Heart right ventricle (tissue), 16 donors: ENCODE measurements around the gene CDK11B. TPM values are rescaled to one million over a fixed set of nuclear protein-coding genes. Genes with fewer than 3 reads are reported as not detected.
A peak's percentile ranks its signal among the peaks of the same experiment; 100 is the strongest.
"Not testable (repeated sequence)": the region's sequence is repeated elsewhere in the genome, so short reads cannot be mapped to it uniquely, and the experiment has no call there.

Experiments
- ATAC-seq, 8 donors: fragments of 200-7000 bp; cut with Tn5 transposase; one replicate each; pipeline ENCODE4 v1.9.1; 2020; ENCODE audit warnings: mild to moderate bottlenecking in 8 of 8, moderate library complexity in 8 of 8, moderate number of reproducible peaks in 1 of 8
- DNase-seq, 2 donors: peaks; one replicate each; pipeline ENCODE4 v3.0.0-alpha.2; 2020
- H3K27ac ChIP-seq, 10 donors: fragments of 200-600 bp; sonication (generic) in 2 of 10; one replicate each; pipeline versions ENCODE4 v1.5.0 to v1.8.0; 2020 to 2022; ENCODE audit warnings: mild to moderate bottlenecking in 3 of 10
- H3K27me3 ChIP-seq, 7 donors: fragments of 200-600 bp; one replicate each; pipeline ENCODE4 v1.8.0; 2021 to 2022; ENCODE audit warnings: mild to moderate bottlenecking in 2 of 7
- H3K36me3 ChIP-seq, 9 donors: fragments of 200-600 bp; sonication (generic) in 1 of 9; one replicate each; pipeline versions ENCODE4 v1.5.0 to v1.8.0; 2020 to 2022; ENCODE audit warnings: mild to moderate bottlenecking in 2 of 9
- H3K4me1 ChIP-seq, 9 donors: fragments of 200-600 bp; sonication (generic) in 1 of 9; one replicate each; pipeline versions ENCODE4 v1.5.0 to v1.8.0; 2020 to 2022; ENCODE audit warnings: mild to moderate bottlenecking in 4 of 9
- H3K4me3 ChIP-seq, 10 donors: fragments of 200-600 bp; sonication (generic) in 2 of 10; one replicate each; pipeline versions ENCODE4 v1.5.0 to v1.8.0; 2020 to 2022; ENCODE audit warnings: mild to moderate bottlenecking in 7 of 10, moderate library complexity in 2 of 10
- H3K9me3 ChIP-seq, 11 donors: fragments of 200-600 bp in 10 of 11; sonication (generic) in 2 of 11; one replicate each; pipeline versions ENCODE4 v1.5.0 to v1.8.0; 2013 to 2022; ENCODE audit warnings: mild to moderate bottlenecking in 2 of 11, control low read depth in 1 of 11, moderate library complexity in 1 of 11
- CTCF ChIP-seq, 9 donors: fragments of 200-600 bp; sonication (generic) in 2 of 9; IDR thresholded peaks; one replicate each; pipeline versions ENCODE4 v1.5.0 to v1.8.0; 2021 to 2022; ENCODE audit warnings: antibody characterized with exemption in 9 of 9, mild to moderate bottlenecking in 5 of 9, moderate library complexity in 1 of 9
- WGBS, 2 donors: extraction: QIAGEN DNeasy Blood & Tissue Kit; methylation state at CpG; one replicate each; pipeline ENCODE4 v1.1.7; 2013; ENCODE audit warnings: inconsistent platforms in 1 of 2; 5-methylcytosine and 5-hydroxymethylcytosine counted together
- intact Hi-C, 10 donors: fragments of 100-400 bp; cut with DNase I; formaldehyde crosslinking; loops; one replicate each; pipeline versions ENCODE4 v1.11.1 to v1.14.2; 2022
- long read RNA-seq, 3 donors: library from polyadenylated mRNA; unstranded; transcript quantifications; one replicate each; pipeline ENCODE4 v2.0.0, GENCODE V29; 2020 to 2021
- polyA plus RNA-seq, 2 donors: library from polyadenylated mRNA; stranded (reverse); fragments of 200-250 nt; gene quantifications; one replicate each; pipeline ENCODE4 v1.2.3, GENCODE V29; 2013
- total RNA-seq, 10 donors: library from RNA; stranded (reverse); fragmentation: NEBNext Ultra II Directional in 3 of 10; extraction: Animal tissue kit (Norgen Biotek cat#: 25700) in 3 of 10; gene quantifications; one replicate each; pipeline versions ENCODE4 v1.2.1 to v1.2.4, GENCODE V29; 2021 to 2023
- donor health status: Arrhythmogenic right ventricular cardiomyopathy.
- donor health status: ischemic (EF 13 %, LVEDD 7.1; RV severe dilation, severe dysfunction).
- donor health status: healthy with polysubstance abuse.
- donor health status: DM: no; HTN: yes; CAD: no.
- donor health status: DM: no; HTN: no; CAD: no.
- donor health status: ischemic (EF 25% LVEDD 6.9; RV normal size, moderate dysfunction).
- donor health status: ischemic (EF 25% LVEDD 5.7; RV mildly dilated, moderate dysfunction).
- donor health status: healthy.
- donor health status: DM: yes; HTN: yes; CAD: no.
- donor health status: Ischemic cardiomyopathy.
- donor health status: ischemic (EF 35%, LVEDD 5.7; RV mildly dilated, moderate dysfunction).
- donor health status: nonischemic (EF 11% LVEDD 7.7; RV severe dilation, severe dysfunction).
- donor health status: DM: yes; HTN: yes; CAD: no.
- donor health status: PGD.
- donor health status: ischemic (EF 29% LVEDD 5.4; RV normal size, mild dysfunction).
- donor health status: nonischemic (EF 23%, LVEDD 6.1; RV moderate dilation, normal function).

Gene CDK11B
- 10 to 100 TPM; 20.9 to 30.4 (median 23.8) TPM for total RNA-seq
- 10 to 100 TPM; 31.4 to 34.1 TPM for polyA plus RNA-seq
- long read RNA-seq, donor 1, partial matches to known transcripts = 28 of 39 reads
- long read RNA-seq, donor 1, other reads (novel, unspliced or antisense) = 8 of 39 reads
- long read RNA-seq, donor 2, partial matches to known transcripts = 24 of 31 reads
- long read RNA-seq, donor 2, other reads (novel, unspliced or antisense) = 5 of 31 reads
- long read RNA-seq, donor 3, partial matches to known transcripts = 7 of 10 reads
- long read RNA-seq, donor 3, other reads (novel, unspliced or antisense) = 3 of 10 reads

- WGBS, 2 donors = 0 to 1% methylated on average over 61 to 69 of the region's 96 CpGs
- peak; percentile 95 to 96 for DNase-seq
- H3K9me3 ChIP-seq, intact Hi-C loops, H3K27me3 ChIP-seq: not testable (repeated sequence)
- Histone ChIP-seq H3K36me3 (peaks cover 0 to 35% (median 30%) of the 10 kb centered on the region in 9 donors), H3K27ac (peak within 1 kb of the TSS; percentile 90 to 100 (median 98)), H3K4me3 (peak within 1 kb of the TSS; percentile 53 to 85 (median 72)), H3K4me1 (peaks cover 0 to 22% (median 5%) of the 10 kb centered on the region in 9 donors)
- TF ChIP-seq CTCF (IDR thresholded peaks at IDR 0.05) = peak in 8 of 9 donors; percentile 9 to 50 (median 40)
- peak; percentile 93 to 98 (median 95) for ATAC-seq
These were observed at the start of gene CDK11B for GRCh38 chr1:1658583-1659549. TSS of gene CDK11B (minus strand) at chr1:1659004. CDS start at chr1:1657485, 1,519 bp downstream.

- 98% methylated on average over 10 of the region's 20 CpGs; no CpG with 5 or more reads in 1 of the 2 donors for WGBS, 2 donors
These were observed 49.1 kb upstream of the CDK11B start for GRCh38 chr1:1707897-1708296.

GRCh38 chr1:1707241-1707640 lies 48.4 kb upstream of the CDK11B start:
- peaks cover 0 to 38% (median 12%) of the 10 kb centered on the region in 9 donors for H3K36me3 ChIP-seq
- H3K9me3 ChIP-seq, H3K27me3 ChIP-seq, DNase-seq, H3K4me3 ChIP-seq, intact Hi-C loops, ATAC-seq, H3K27ac ChIP-seq, H3K4me1 ChIP-seq: not testable (repeated sequence)
- 95% methylated on average over 16 of the region's 23 CpGs; no CpG with 5 or more reads in 1 of the 2 donors for WGBS, 2 donors

More at GRCh38 chr1:1707897-1708296, 49.1 kb upstream of the CDK11B start:
- H3K4me1 ChIP-seq, intact Hi-C loops, H3K27ac ChIP-seq, DNase-seq, H3K9me3 ChIP-seq, ATAC-seq, H3K4me3 ChIP-seq, H3K27me3 ChIP-seq: not testable (repeated sequence)
- peaks cover 0 to 38% (median 12%) of the 10 kb centered on the region in 9 donors for H3K36me3 ChIP-seq

- H3K27ac ChIP-seq, H3K9me3 ChIP-seq, intact Hi-C loops, H3K4me3 ChIP-seq, ATAC-seq, H3K4me1 ChIP-seq, H3K27me3 ChIP-seq, DNase-seq: not testable (repeated sequence)
- WGBS, 2 donors = 93 to 94% methylated on average over 5 of the region's 10 CpGs
- peaks cover 0 to 33% (median 12%) of the 10 kb centered on the region in 9 donors for H3K36me3 ChIP-seq
These were observed 46.8 kb upstream of the CDK11B start for GRCh38 chr1:1705623-1706022.

- H3K4me1 ChIP-seq, H3K9me3 ChIP-seq, H3K27me3 ChIP-seq, DNase-seq, H3K4me3 ChIP-seq, intact Hi-C loops, H3K27ac ChIP-seq, ATAC-seq: not testable (repeated sequence)
- WGBS, 2 donors = 94 to 95% methylated on average over 17 to 27 of the region's 27 CpGs
- peaks cover 0 to 33% (median 12%) of the 10 kb centered on the region in 9 donors for H3K36me3 ChIP-seq
These were observed 45.6 kb upstream of the CDK11B start for GRCh38 chr1:1704284-1704957.

- Histone ChIP-seq H3K36me3 (peaks cover 0 to 33% (median 12%) of the 10 kb centered on the region in 9 donors), H3K4me1 (no peaks in the 10 kb centered on the region), H3K4me3 (no peak overlapping the region), H3K9me3 (no peaks in the 10 kb centered on the region), H3K27ac (no peak overlapping the region), H3K27me3 (no peaks in the 10 kb centered on the region)
- WGBS, 2 donors = 95 to 97% methylated on average over 15 to 22 of the region's 22 CpGs
- DNase-seq (no peak), ATAC-seq (no peak)
- intact Hi-C loops = no loop called here
- TF ChIP-seq CTCF (IDR thresholded peaks at IDR 0.05) = no peak
These were observed 45.0 kb upstream of the CDK11B start for GRCh38 chr1:1703796-1704195.

- H3K27me3 ChIP-seq, H3K9me3 ChIP-seq, intact Hi-C loops, H3K27ac ChIP-seq, H3K4me1 ChIP-seq, DNase-seq, H3K4me3 ChIP-seq, ATAC-seq: not testable (repeated sequence)
- H3K36me3 ChIP-seq = peaks cover 0 to 27% (median 12%) of the 10 kb centered on the region in 9 donors
- 78 to 85% methylated on average over 6 to 7 of the region's 18 CpGs for WGBS, 2 donors
These were observed 43.7 kb upstream of the CDK11B start for GRCh38 chr1:1702506-1702905.

GRCh38 chr1:1700557-1700956 lies 41.8 kb upstream of the CDK11B start:
- H3K9me3 ChIP-seq, H3K27ac ChIP-seq, DNase-seq, H3K4me1 ChIP-seq, H3K27me3 ChIP-seq, H3K4me3 ChIP-seq, intact Hi-C loops: not testable (repeated sequence)
- no CpG with 5 or more reads among the region's 33 CpGs for WGBS, 2 donors
- peak; percentile 67 to 84 (median 76) for ATAC-seq
- peaks cover 0 to 14% (median 12%) of the 10 kb centered on the region in 9 donors for H3K36me3 ChIP-seq
